Measurements from ENCODE around the gene SNAP29.

GRCh38 chr22:20877715-20878114, 18.9 kb downstream of the SNAP29 start:
- TF ChIP-seq, protein P1, sequence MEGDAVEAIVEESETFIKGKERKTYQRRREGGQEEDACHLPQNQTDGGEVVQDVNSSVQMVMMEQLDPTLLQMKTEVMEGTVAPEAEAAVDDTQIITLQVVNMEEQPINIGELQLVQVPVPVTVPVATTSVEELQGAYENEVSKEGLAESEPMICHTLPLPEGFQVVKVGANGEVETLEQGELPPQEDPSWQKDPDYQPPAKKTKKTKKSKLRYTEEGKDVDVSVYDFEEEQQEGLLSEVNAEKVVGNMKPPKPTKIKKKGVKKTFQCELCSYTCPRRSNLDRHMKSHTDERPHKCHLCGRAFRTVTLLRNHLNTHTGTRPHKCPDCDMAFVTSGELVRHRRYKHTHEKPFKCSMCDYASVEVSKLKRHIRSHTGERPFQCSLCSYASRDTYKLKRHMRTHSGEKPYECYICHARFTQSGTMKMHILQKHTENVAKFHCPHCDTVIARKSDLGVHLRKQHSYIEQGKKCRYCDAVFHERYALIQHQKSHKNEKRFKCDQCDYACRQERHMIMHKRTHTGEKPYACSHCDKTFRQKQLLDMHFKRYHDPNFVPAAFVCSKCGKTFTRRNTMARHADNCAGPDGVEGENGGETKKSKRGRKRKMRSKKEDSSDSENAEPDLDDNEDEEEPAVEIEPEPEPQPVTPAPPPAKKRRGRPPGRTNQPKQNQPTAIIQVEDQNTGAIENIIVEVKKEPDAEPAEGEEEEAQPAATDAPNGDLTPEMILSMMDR (IDR thresholded peaks at IDR 0.05), result no peak
- TF ChIP-seq POLR2A (IDR thresholded peaks at IDR 0.05), result no peak
- TF ChIP-seq EP300 (IDR thresholded peaks at IDR 0.05), result no peak
- no peak for TF ChIP-seq POLR2AphosphoS5 (IDR thresholded peaks at IDR 0.05)
